ENCODE results near the gene HAT1.

Gene HAT1

DNA sequence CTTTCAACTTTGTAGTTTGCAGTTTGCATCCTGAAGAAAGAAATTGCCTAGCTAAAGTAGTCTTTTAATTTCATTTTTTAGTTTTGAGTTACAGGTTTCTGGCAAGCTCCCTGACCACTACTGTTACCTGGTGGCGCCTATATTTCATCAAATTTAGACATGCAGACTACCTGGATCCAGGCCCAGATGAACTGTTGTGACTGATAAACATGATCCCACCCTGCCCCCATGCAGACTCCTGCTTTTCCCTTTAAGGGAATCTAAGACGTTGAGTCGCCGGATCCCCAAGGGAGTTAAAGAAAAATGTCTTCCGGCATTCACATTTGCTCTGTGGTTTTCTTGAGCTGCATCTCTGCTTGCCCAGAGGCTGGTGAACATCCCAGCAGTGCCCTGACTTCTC is 99.7 kb downstream of the HAT1 start:
- in situ Hi-C loops (cut with MboI; ENCODE audit: low sequenced_read_pairs) = no loop called here

DNA sequence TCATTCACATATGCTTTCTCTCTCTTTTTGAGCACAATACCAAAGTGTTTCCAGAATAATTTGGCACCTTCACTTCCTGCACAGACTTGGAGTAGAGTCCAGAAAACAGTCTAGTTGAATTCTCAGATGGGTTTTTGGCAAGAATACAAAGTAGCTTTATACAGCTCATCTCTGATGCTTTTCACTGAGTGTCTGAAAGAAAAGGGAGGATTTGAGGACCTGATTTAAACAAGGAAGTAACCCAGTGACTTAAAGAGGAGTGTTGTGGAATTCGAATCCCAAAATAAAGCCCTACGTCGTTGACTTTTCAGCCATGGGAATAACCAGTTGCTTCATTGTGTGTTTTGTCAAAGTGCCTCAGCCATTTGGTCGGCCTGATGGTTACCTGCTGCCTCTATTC is 109.3 kb downstream of the HAT1 start:
- in situ Hi-C loops (cut with MboI; ENCODE audit: low sequenced_read_pairs) = no loop called here

Measured in HL-60/S4 treated with phorbol 12-myristate 13-acetate at 8.2 ng/mL for 4 days and 3 days (cell line).